ENCODE data around the gene ZNF407.

ZNF407 gene

DNA sequence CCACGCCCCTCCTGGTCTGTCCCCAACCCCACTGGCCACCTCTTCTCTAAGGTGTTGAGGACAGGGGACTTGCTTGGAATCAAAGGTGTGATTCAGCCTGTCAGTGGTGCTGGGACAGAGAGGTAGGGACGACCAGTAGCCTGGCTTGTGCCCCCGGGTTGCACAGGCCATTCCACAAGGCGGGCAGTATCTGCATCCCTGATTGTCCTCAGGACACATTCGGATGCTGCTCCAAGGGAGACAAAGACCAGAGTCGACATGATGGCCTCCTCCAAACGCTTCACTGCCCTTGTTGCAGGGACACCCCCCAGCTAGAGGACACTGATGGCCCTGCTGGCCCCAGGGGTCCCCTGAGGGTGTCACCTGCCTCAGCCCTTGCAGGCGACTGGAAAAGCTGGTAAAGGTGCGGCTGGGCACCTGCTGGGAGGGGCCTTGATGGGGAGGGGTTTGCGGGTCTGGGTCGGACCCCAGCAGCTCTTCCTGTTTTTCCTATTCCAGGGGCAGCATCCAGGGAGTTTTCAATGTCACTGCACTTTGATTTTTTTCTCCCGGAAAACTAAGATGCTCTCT, 513.3 kb downstream of the ZNF407 start:
- DNase-seq (ENCODE audit: low read depth in 4 of 4, low spot score in 1 of 4): no peak

GRCh38 chr18:75111760-75112159, 514.1 kb downstream of the ZNF407 start:
- no peak for DNase-seq (ENCODE audit: low read depth in 4 of 4, low spot score in 1 of 4)

DNA sequence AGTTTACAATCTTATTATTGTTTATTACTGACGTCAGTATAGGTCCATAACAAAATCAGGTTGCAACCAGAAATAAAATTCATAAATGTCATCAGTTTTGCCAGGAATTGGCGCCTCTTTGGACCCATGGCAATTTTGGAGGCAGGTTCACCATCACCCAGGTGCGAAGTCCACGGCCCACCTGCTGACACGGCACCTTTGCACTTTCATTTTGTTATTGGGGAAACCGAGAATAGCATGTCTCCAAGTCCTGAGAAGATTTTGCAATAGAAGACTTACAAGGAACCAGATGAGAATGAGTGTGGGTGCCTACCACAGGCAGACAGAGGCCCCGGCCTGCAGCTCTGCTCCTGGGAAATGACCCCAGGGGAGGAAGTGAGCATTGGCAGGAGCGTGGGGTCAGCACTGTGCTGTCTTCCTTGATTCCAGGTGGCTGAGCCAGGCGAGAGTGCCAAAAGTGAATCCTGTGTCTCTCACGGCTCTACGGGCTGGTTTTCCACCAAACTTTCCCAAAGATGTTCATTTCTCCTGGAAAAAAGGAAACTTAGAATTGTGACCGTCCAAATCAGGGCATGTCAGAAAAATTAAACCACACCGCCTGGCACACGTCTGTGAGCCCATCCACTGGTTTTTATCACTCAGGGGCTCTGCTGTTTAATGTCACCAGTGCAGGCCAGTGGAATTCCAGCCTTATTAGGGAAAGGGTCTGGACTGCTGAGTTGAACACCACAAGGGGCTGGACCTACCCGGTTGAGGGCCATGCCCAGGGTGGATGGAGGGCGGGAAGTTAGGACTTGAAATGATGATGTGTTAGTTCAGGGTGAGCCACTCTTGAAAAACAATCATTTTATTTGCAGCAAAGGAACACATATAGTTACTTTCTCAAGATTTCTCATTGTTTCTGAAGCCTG, 514.8 kb downstream of the ZNF407 start:
- no peak for DNase-seq (ENCODE audit: low read depth in 4 of 4, low spot score in 1 of 4)

- no peak for DNase-seq (ENCODE audit: low read depth in 4 of 4, low spot score in 1 of 4)
Observed at GRCh38 chr18:75113455-75113854, 515.8 kb downstream of the ZNF407 start.

DNA sequence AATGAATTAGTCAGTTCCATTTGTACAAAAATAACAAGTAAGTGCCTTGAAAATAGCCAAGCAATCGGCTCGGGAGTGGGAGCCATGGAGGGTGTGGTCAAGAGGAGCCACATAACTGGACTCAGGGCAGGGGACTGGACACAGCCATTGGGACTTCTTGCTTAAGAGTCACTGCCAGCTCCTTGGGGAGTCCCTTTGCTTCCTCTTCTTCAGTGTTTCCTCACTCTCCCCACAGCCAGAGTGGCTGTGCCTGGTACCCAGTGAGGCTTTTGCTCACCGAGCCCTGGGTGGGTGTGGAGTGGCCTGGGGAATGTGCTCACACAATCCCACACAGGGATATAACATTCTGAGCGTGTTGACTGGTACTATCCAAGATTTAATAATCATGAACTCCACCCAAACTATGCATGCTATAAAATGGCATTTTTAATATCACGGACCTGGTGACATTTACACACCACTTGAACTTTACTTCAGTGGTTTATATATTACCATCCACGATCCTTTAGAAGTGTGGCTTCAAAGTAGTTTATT, 516.6 kb downstream of the ZNF407 start:
- no peak for DNase-seq (ENCODE audit: low read depth in 4 of 4, low spot score in 1 of 4)
